ENCODE data around the gene SPATA32. TPM values are rescaled to one million over a fixed set of nuclear protein-coding genes. Genes with fewer than 3 reads are reported as not detected.

The SPATA32 gene
- total RNA-seq, 4 donors from 2014 or later: not detected

DNA sequence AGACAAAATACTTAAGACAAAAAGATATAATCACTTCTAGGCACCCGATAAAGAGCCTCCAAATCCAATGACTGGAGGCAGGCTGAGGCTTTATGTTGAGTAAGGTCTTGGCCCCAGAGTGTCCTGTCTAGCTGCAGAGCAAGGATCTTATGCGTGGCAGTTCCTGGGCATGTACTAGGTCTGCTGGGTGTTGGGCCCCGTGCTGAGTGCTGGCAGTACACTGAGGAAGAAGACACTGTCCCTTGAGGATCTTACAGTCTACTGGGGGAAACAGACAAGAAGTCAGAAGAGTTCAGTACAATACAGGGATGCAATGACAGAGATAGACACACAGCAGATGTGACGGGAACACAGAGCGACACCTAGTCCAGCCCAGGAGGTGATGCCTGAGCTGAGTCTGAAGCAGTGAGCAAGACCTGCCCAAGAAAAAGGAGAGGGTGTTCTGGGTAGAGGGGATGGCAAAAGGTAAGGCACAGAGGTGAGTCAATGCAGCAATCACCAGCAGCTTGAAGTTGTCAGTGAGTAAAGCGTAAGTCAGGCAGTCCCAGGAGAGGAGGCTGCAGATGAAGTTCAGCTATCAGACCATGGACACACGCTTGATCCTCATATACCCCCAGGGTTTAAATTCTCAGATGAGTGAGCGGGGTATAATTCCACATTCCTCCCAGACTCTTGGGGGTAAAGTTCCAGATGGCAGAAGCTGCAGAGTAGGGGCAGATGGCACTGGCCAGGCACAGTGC, 36.8 kb upstream of the SPATA32 start:
- DNase-seq: no peak
- H3K27ac ChIP-seq: peak overlapping the region in 3 of 4 donors; percentile 36 to 50 (median 38)
- H3K36me3 ChIP-seq: no peaks in the 10 kb centered on the region
- H3K27me3 ChIP-seq: no peaks in the 10 kb centered on the region
- TF ChIP-seq, protein P1, sequence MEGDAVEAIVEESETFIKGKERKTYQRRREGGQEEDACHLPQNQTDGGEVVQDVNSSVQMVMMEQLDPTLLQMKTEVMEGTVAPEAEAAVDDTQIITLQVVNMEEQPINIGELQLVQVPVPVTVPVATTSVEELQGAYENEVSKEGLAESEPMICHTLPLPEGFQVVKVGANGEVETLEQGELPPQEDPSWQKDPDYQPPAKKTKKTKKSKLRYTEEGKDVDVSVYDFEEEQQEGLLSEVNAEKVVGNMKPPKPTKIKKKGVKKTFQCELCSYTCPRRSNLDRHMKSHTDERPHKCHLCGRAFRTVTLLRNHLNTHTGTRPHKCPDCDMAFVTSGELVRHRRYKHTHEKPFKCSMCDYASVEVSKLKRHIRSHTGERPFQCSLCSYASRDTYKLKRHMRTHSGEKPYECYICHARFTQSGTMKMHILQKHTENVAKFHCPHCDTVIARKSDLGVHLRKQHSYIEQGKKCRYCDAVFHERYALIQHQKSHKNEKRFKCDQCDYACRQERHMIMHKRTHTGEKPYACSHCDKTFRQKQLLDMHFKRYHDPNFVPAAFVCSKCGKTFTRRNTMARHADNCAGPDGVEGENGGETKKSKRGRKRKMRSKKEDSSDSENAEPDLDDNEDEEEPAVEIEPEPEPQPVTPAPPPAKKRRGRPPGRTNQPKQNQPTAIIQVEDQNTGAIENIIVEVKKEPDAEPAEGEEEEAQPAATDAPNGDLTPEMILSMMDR (IDR thresholded peaks at IDR 0.05): no peak
- TF ChIP-seq POLR2A (IDR thresholded peaks at IDR 0.05): no peak
- peaks cover 12 to 86% (median 39%) of the 10 kb centered on the region in 4 donors for H3K4me1 ChIP-seq
- H3K9me3 ChIP-seq: no peaks in the 10 kb centered on the region
- no peak overlapping the region for H3K4me3 ChIP-seq

DNA sequence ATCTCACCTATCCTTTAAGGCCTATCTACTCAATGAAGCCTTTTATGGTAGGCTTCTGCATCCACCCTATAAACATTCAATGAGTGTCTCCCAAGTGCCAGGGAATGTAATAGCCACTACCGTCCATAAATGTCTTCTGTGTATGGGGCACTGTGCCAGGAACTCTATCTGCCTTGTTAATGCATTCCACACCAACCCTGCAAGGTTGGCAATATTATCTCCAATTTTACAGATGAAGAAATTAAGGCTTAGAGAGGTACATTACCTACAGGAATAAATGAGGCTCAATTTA, 34.9 kb upstream of the SPATA32 start:
- Histone ChIP-seq H3K4me3 (no peak overlapping the region), H3K9me3 (no peaks in the 10 kb centered on the region), H3K36me3 (no peaks in the 10 kb centered on the region), H3K27ac (peak overlapping the region in 3 of 4 donors; percentile 71 to 82 (median 71)), H3K27me3 (no peaks in the 10 kb centered on the region), H3K4me1 (peaks cover 21 to 89% (median 38%) of the 10 kb centered on the region in 4 donors)
- peak in 1 of 3 donors; percentile 30 for DNase-seq
- TF ChIP-seq, protein P1 (IDR thresholded peaks at IDR 0.05): no peak
- TF ChIP-seq POLR2A (IDR thresholded peaks at IDR 0.05): no peak

DNA sequence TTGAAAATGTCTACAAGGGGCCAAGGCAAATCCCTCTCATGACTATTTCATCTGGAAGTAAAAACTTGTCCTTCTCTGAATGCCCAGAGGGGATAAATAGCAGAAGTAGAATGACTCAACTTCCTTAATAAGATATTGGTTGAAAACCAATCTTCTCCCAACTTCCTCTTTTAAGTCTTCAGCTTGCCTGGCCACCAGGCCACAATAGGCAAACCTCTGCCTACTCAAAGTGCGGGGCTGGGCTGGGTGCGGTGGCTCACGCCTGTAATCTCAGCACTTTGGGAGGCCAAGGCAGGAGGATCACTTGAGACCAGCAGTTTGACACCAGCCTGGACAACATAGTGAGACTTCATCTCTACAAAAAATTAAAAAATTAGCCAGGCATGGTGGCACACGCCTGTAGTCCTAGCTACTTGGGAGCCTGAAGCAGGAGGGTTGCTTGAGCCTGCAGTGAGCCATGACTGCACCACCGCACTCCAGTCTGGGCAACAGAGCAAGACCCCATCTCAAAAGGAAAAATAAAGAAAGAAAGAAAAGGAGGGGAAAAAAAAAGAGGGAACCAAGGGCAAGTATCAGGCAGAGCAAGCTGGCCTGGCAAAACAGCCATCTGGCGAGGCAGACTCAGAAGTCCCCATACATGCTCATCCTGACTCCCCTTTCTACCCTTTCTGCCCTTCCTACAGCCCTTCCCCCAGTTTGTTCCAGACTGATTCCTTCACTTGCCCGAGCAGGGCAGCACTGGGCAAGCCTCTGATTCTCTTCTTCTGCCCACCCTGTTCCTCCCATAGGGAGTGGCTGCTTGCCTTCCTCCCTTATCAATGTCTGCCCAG, 34.3 kb upstream of the SPATA32 start:
- H3K4me3 ChIP-seq: no peak overlapping the region
- DNase-seq: peak in 1 of 3 donors; percentile 60
- H3K4me1 ChIP-seq: peaks cover 17 to 95% (median 41%) of the 10 kb centered on the region in 4 donors
- H3K27me3 ChIP-seq: no peaks in the 10 kb centered on the region
- TF ChIP-seq, protein P1 (IDR thresholded peaks at IDR 0.05): peak in 1 of 6 experiments; percentile 23
- TF ChIP-seq POLR2A (IDR thresholded peaks at IDR 0.05): peak in 1 of 2 donors; percentile 21
- H3K27ac ChIP-seq: peak overlapping the region; percentile 49 to 82 (median 71)
- H3K9me3 ChIP-seq: no peaks in the 10 kb centered on the region
- no peaks in the 10 kb centered on the region for H3K36me3 ChIP-seq

DNA sequence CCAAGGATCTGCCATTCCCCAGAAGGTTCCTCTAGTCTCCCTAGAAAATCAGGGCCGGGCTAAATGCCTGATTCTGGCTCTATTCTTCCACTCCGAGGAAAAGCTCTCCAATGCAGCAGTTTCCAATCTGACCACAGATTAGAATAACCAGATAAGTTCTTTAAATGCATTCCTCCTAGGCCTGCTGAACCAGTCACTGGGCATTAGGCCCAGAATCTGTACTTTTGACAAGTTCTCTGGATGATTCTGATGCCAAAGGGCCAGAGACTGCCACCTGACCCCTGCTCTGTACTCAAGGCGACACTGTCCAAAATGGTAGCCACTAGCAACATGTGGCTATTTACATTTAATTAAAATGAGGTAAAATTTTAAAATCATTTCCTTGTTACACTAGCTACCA, 32.6 kb upstream of the SPATA32 start:
- Histone ChIP-seq H3K4me1 (peaks cover 21 to 98% (median 44%) of the 10 kb centered on the region in 4 donors), H3K27ac (peak overlapping the region; percentile 26 to 86 (median 64)), H3K9me3 (no peaks in the 10 kb centered on the region), H3K27me3 (no peaks in the 10 kb centered on the region), H3K4me3 (no peak overlapping the region), H3K36me3 (peaks cover 0 to 12% (median 0%) of the 10 kb centered on the region in 3 donors)
- TF ChIP-seq POLR2A (IDR thresholded peaks at IDR 0.05): no peak
- TF ChIP-seq, protein P1 (IDR thresholded peaks at IDR 0.05): no peak
- no peak for DNase-seq

DNA sequence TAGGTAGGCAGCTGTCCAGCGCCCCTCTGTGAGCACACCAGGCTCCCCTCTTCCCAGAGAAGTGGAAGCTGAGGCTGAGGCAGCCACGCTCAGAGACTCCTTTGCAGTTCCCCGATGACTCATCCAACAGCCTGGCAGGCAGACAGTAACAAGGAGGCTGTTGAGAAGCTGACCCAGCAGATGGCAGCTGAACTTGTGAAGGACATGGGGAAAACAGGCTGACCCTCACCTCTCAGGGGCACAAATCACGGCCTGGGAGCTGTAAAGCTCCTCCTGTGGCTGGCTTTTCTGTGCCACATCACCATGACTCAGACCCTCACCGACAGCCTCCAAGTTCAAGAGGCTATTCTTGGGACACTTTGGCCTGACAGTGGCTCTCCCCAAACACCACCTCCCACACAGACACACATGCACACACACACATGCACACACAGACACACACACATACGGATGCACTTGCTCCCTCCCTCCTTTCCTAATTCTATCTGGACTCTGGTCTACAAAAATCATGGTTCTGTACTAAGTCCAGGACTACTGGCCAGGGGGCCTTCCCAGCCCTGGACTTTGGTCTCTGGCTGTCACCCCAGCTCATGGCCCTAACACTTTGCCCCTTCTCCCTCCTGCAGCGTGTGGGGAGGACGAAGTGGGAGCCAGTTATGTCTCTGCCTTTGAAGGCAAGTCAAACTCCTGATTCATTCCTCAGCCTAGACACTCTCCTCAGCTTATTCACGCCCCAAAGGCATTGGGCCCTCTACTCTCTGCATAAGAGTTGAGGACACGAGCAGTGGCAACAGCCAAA, 31.7 kb upstream of the SPATA32 start:
- Histone ChIP-seq H3K4me3 (no peak overlapping the region), H3K36me3 (peaks cover 0 to 21% (median 0%) of the 10 kb centered on the region in 3 donors), H3K27me3 (no peaks in the 10 kb centered on the region), H3K4me1 (peaks cover 21 to 97% (median 40%) of the 10 kb centered on the region in 4 donors), H3K9me3 (no peaks in the 10 kb centered on the region), H3K27ac (peak overlapping the region; percentile 26 to 86 (median 64))
- TF ChIP-seq POLR2A (IDR thresholded peaks at IDR 0.05): no peak
- TF ChIP-seq, protein P1 (IDR thresholded peaks at IDR 0.05): peak in 3 of 6 experiments; percentile 12 to 43 (median 19)
- peak in 2 of 3 donors; percentile 83 to 93 for DNase-seq
